Hepatocyte (in vitro differentiated cells): Measurements from ENCODE around the gene SPRED2. TPM values are rescaled to one million over a fixed set of nuclear protein-coding genes. Genes with fewer than 3 reads are reported as not detected.

Experiments used
- DNase-seq: peaks from one replicate; pipeline ENCODE4 v3.0.0-alpha.2; 2016; ENCODE audit warnings: low spot score
- H2AFZ ChIP-seq: fragments of 200-600 bp; sonication (generic); 2 replicates; pipeline ENCODE4 v1.6.0; 2016; ENCODE audit warnings: antibody characterized with exemption, mild to moderate bottlenecking
- H3K27ac ChIP-seq: fragments of 200-600 bp; sonication (generic); 2 replicates; pipeline ENCODE4 v1.5.1; 2016; ENCODE audit warnings: mild to moderate bottlenecking
- H3K27me3 ChIP-seq: fragments of 200-600 bp; sonication (generic); 2 replicates; pipeline ENCODE4 v1.6.1; 2016
- H3K36me3 ChIP-seq: fragments of 200-600 bp; sonication (generic); replicated peaks from 2 replicates; pipeline ENCODE4 v1.5.1; 2016; ENCODE audit warnings: low read depth; ENCODE audit not compliant: insufficient read depth
- H3K4me1 ChIP-seq: fragments of 200-600 bp; sonication (generic); 2 replicates; pipeline ENCODE4 v1.5.1; 2016; ENCODE audit warnings: mild to moderate bottlenecking, moderate library complexity; ENCODE audit not compliant: insufficient read depth
- H3K4me2 ChIP-seq: fragments of 200-600 bp; sonication (generic); 2 replicates; pipeline ENCODE4 v1.6.0; 2016
- H3K4me3 ChIP-seq: fragments of 200-600 bp; sonication (generic); 2 replicates; pipeline ENCODE4 v1.5.1; 2016; ENCODE audit warnings: mild to moderate bottlenecking
- H3K79me2 ChIP-seq: fragments of 200-600 bp; sonication (generic); 2 replicates; pipeline ENCODE4 v1.6.0; 2017; ENCODE audit warnings: mild to moderate bottlenecking
- H3K9me2 ChIP-seq: fragments of 200-600 bp; sonication (generic); replicated peaks from 2 replicates; pipeline ENCODE4 v1.6.0; 2017; ENCODE audit warnings: mild to moderate bottlenecking; ENCODE audit not compliant: insufficient read depth
- H3K9me3 ChIP-seq: fragments of 200-600 bp; sonication (generic); 2 replicates; pipeline ENCODE4 v1.5.1; 2016; ENCODE audit warnings: low read depth, mild to moderate bottlenecking
- H4K20me1 ChIP-seq: fragments of 200-600 bp; sonication (generic); 2 replicates; pipeline ENCODE4 v1.6.0; 2016; ENCODE audit warnings: mild to moderate bottlenecking; ENCODE audit not compliant: insufficient read depth, poor library complexity, severe bottlenecking
- EZH2 ChIP-seq: fragments of 200-600 bp; sonication (generic); IDR thresholded peaks from 2 replicates; pipeline ENCODE4 v1.6.1; 2016; ENCODE audit warnings: antibody characterized with exemption, mild to moderate bottlenecking, borderline replicate concordance
- EZH2phosphoT487 ChIP-seq: fragments of 200-600 bp; sonication (generic); IDR thresholded peaks from one replicate; pipeline ENCODE4 v1.6.1; 2018; ENCODE audit warnings: antibody characterized with exemption, mild to moderate bottlenecking, low read depth, moderate library complexity; ENCODE audit not compliant: unreplicated experiment, severe bottlenecking
- WGBS: methylation state at CpG from one replicate; pipeline ENCODE4 v1.1.6; 2016; ENCODE audit warnings: low lambda C conversion rate; ENCODE audit errors: missing lambda C conversion rate; 5-methylcytosine and 5-hydroxymethylcytosine counted together
- polyA plus RNA-seq: library from polyadenylated mRNA; unstranded; fragments of >200 nt; fragmentation: Nextera tagmentation; extraction: Ambion mirVana; gene quantifications from 2 replicates; pipeline ENCODE4 v1.2.1, GENCODE V29; 2016
- total RNA-seq: library from RNA; depleted of rRNA; stranded (reverse); fragments of >200 nt; gene quantifications from 2 replicates; pipeline ENCODE4 v1.2.3, GENCODE V29; 2014
- TF ChIP-seq, protein P1 (sequence below): fragments of 200-600 bp; sonication (generic); IDR thresholded peaks from 2 replicates; pipeline ENCODE4 v1.5.1; 2016; ENCODE audit warnings: antibody characterized with exemption, mild to moderate bottlenecking; ENCODE audit not compliant: poor library complexity

Gene SPRED2
- total and polyA plus RNA-seq, 2 experiments from 2014 or later, result 12.7 to 14.1 TPM

DNA sequence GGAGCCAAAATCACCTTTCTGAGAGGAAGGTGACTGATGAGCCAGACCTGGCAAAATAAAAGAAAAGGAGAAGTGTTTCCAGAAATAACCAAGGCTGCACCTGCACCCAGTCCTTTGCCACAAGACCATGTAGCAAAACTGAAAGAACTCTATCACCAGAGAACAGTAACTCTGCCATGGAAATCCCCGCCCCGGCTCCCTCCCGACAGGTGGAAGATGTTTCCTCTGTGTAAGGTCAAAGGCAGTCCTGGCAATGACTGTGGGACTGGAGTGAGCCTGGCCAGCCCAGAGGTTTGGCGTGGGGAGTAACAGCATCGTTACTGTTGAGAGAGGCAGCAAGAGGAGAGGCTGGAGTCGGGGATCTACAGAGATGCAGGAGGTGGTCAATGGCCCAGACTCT lies 42.3 kb downstream of the SPRED2 start:
- Histone ChIP-seq H3K9me3 (no peaks in the 10 kb centered on the region), H3K27ac (no peak overlapping the region), H3K27me3 (no peaks in the 10 kb centered on the region), H3K4me2 (no peak overlapping the region), H2AFZ (no peak overlapping the region), H3K4me3 (no peak overlapping the region), H3K4me1 (no peaks in the 10 kb centered on the region), H3K9me2 (no peaks in the 10 kb centered on the region), H3K79me2 (peaks cover 96% of the 10 kb centered on the region), H3K36me3 (no peaks in the 10 kb centered on the region), H4K20me1 (no peaks in the 10 kb centered on the region)
- WGBS, result 93% methylated on average over 6 of the region's 6 CpGs
- TF ChIP-seq EZH2phosphoT487 (no peak), EZH2 (no peak)
- TF ChIP-seq, protein P1, sequence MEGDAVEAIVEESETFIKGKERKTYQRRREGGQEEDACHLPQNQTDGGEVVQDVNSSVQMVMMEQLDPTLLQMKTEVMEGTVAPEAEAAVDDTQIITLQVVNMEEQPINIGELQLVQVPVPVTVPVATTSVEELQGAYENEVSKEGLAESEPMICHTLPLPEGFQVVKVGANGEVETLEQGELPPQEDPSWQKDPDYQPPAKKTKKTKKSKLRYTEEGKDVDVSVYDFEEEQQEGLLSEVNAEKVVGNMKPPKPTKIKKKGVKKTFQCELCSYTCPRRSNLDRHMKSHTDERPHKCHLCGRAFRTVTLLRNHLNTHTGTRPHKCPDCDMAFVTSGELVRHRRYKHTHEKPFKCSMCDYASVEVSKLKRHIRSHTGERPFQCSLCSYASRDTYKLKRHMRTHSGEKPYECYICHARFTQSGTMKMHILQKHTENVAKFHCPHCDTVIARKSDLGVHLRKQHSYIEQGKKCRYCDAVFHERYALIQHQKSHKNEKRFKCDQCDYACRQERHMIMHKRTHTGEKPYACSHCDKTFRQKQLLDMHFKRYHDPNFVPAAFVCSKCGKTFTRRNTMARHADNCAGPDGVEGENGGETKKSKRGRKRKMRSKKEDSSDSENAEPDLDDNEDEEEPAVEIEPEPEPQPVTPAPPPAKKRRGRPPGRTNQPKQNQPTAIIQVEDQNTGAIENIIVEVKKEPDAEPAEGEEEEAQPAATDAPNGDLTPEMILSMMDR, result no peak
- DNase-seq, result no peak

GRCh38 chr2:65389476-65389875 lies 42.9 kb downstream of the SPRED2 start:
- Histone ChIP-seq H3K9me3 (no peaks in the 10 kb centered on the region), H3K79me2 (peaks cover 96% of the 10 kb centered on the region), H3K27ac (no peak overlapping the region), H3K36me3 (no peaks in the 10 kb centered on the region), H3K4me1 (peaks cover under 1% of the 10 kb centered on the region), H3K4me2 (no peak overlapping the region), H2AFZ (no peak overlapping the region), H3K9me2 (no peaks in the 10 kb centered on the region), H3K27me3 (no peaks in the 10 kb centered on the region), H4K20me1 (no peaks in the 10 kb centered on the region), H3K4me3 (no peak overlapping the region)
- DNase-seq, result no peak
- TF ChIP-seq, protein P1, result no peak
- TF ChIP-seq EZH2 (no peak), EZH2phosphoT487 (no peak)
- WGBS, result 93% methylated on average over 1 of the region's 1 CpG

- H2AFZ ChIP-seq, result no peak overlapping the region
- no peak overlapping the region for H3K4me2 ChIP-seq
- no peak overlapping the region for H3K27ac ChIP-seq
- H3K36me3 ChIP-seq, result no peaks in the 10 kb centered on the region
- no peaks in the 10 kb centered on the region for H3K9me3 ChIP-seq
- peaks cover 7% of the 10 kb centered on the region for H3K4me1 ChIP-seq
- no peak overlapping the region for H3K4me3 ChIP-seq
- H4K20me1 ChIP-seq, result no peaks in the 10 kb centered on the region
- H3K27me3 ChIP-seq, result no peaks in the 10 kb centered on the region
- 87% methylated on average over 3 of the region's 3 CpGs for WGBS
- TF ChIP-seq EZH2phosphoT487 (no peak), EZH2 (no peak)
- TF ChIP-seq, protein P1, result no peak
- peaks cover 93% of the 10 kb centered on the region for H3K79me2 ChIP-seq
- no peak for DNase-seq
- H3K9me2 ChIP-seq, result no peaks in the 10 kb centered on the region
Measured at GRCh38 chr2:65388596-65389390, 43.6 kb downstream of the SPRED2 start.
